Activated effector memory CD4-positive, alpha-beta T cell treated with anti-CD3 and anti-CD28 coated beads, Interleukin-2, amount 50 U/mL, for 16 hours (primary cell): Measurements from ENCODE around the gene ADPGK.

Experiments
- DNase-seq: peaks from one replicate; pipeline ENCODE4 v3.0.0-alpha.2; 2020

ADPGK gene

GRCh38 chr15:72787526-72787925, 4.0 kb upstream of the ADPGK start:
- DNase-seq, result no peak

- no peak for DNase-seq
Measured at GRCh38 chr15:72786676-72787345, 3.3 kb upstream of the ADPGK start.

GRCh38 chr15:72786242-72786641, 2.7 kb upstream of the ADPGK start:
- DNase-seq, result no peak

GRCh38 chr15:72785841-72786240, 2.3 kb upstream of the ADPGK start:
- DNase-seq, result no peak

GRCh38 chr15:72785432-72785831, 1.9 kb upstream of the ADPGK start:
- peak; percentile 83 for DNase-seq

GRCh38 chr15:72784456-72784876, 908 bp upstream of the ADPGK start:
- no peak for DNase-seq

GRCh38 chr15:72783004-72783639, 436 bp downstream of the ADPGK start:
- DNase-seq, result peak; percentile 73

GRCh38 chr15:72782274-72783003, 1.1 kb downstream of the ADPGK start:
- DNase-seq, result no peak

- no peak for DNase-seq
Measured at GRCh38 chr15:72781631-72782030, 1.9 kb downstream of the ADPGK start.

- DNase-seq, result no peak
Measured at GRCh38 chr15:72778796-72779195, 4.8 kb downstream of the ADPGK start.

- DNase-seq, result no peak
Measured at GRCh38 chr15:72774696-72775383, 8.7 kb downstream of the ADPGK start.

GRCh38 chr15:72771329-72771725, 12.2 kb downstream of the ADPGK start:
- no peak for DNase-seq

- no peak for DNase-seq
Measured at GRCh38 chr15:72770673-72771328, 12.8 kb downstream of the ADPGK start.

- DNase-seq, result no peak
Measured at GRCh38 chr15:72766780-72767179, 16.8 kb downstream of the ADPGK start.

GRCh38 chr15:72766025-72766424, 17.5 kb downstream of the ADPGK start:
- DNase-seq, result no peak

GRCh38 chr15:72764656-72765055, 18.9 kb downstream of the ADPGK start:
- no peak for DNase-seq

GRCh38 chr15:72760590-72761260, 22.8 kb downstream of the ADPGK start:
- DNase-seq, result no peak

GRCh38 chr15:72758182-72758581, 25.4 kb downstream of the ADPGK start:
- DNase-seq, result no peak

- no peak for DNase-seq
Measured at GRCh38 chr15:72754096-72754495, 29.5 kb downstream of the ADPGK start.

- DNase-seq, result no peak
Measured at GRCh38 chr15:72751751-72752455, 31.7 kb downstream of the ADPGK start.

GRCh38 chr15:72749700-72750099, 33.9 kb downstream of the ADPGK start:
- DNase-seq, result no peak

GRCh38 chr15:72740219-72740618, 43.3 kb downstream of the ADPGK start:
- no peak for DNase-seq
